Measurements from ENCODE around the gene GIGYF2. TPM values are rescaled to one million over a fixed set of nuclear protein-coding genes. Genes with fewer than 3 reads are reported as not detected.
"Not testable (repeated sequence)": the region's sequence is repeated elsewhere in the genome, so short reads cannot be mapped to it uniquely, and the experiment has no call there.

GIGYF2 gene
- total RNA-seq, 2 experiments from 2014 or later: 50.5 to 60.9 TPM

- Histone ChIP-seq H3K36me3 (ENCODE audit: insufficient read depth, low read length) (peaks cover 88% of the 10 kb centered on the region), H3K4me2 (ENCODE audit: low read length) (no peak overlapping the region), H3K79me2 (ENCODE audit: insufficient read depth, low read depth, low read length) (no peaks in the 10 kb centered on the region), H3K9me2 (ENCODE audit: insufficient read depth, low read length) (no peaks in the 10 kb centered on the region), H4K20me1 (ENCODE audit: insufficient read depth, low read length) (no peaks in the 10 kb centered on the region), H2AFZ (ENCODE audit: low read length) (no peak overlapping the region), H3K27ac (ENCODE audit: low read depth, low read length, poor library complexity, severe bottlenecking) (no peak overlapping the region), H3K4me3 (ENCODE audit: low read depth, low read length, poor library complexity, severe bottlenecking) (no peak overlapping the region), H3K9me3 (ENCODE audit: low read length) (no peaks in the 10 kb centered on the region), H3K4me1 (ENCODE audit: insufficient read depth, low read length, poor library complexity, severe bottlenecking) (no peaks in the 10 kb centered on the region)
- BruUV-seq (replicated peaks): no TSS peak
- CTCF ChIA-PET (ENCODE audit: unreplicated experiment): no interaction called here
- no peak for TF ChIP-seq CTCF (conservative IDR thresholded peaks at IDR 0.05; ENCODE audit: low read length)
- TF ChIP-seq EZH2phosphoT487 (IDR thresholded peaks at IDR 0.05; ENCODE audit: borderline replicate concordance, low read depth, low read length): no peak
- DNase-seq (ENCODE audit: low spot score): no peak
- intact Hi-C loops (cut with micrococcal nuclease; ENCODE audit: unreplicated experiment): loop anchor here (5.0 kb wide), 1 partner anchor 79 kb away; no protein-coding TSS in a partner anchor
- POLR2A ChIA-PET: no interaction called here
These were observed 148.9 kb downstream of the GIGYF2 start for GRCh38 chr2:232846055-232846454.

- BruUV-seq (replicated peaks): no TSS peak
- no peaks in the 10 kb centered on the region for H3K9me2 ChIP-seq (ENCODE audit: insufficient read depth, low read length)
- no peaks in the 10 kb centered on the region for H3K4me1 ChIP-seq (ENCODE audit: insufficient read depth, low read length, poor library complexity, severe bottlenecking)
- H3K4me2 ChIP-seq (ENCODE audit: low read length): no peak overlapping the region
- H3K27ac ChIP-seq (ENCODE audit: low read depth, low read length, poor library complexity, severe bottlenecking): no peak overlapping the region
- H3K79me2 ChIP-seq (ENCODE audit: insufficient read depth, low read depth, low read length): no peaks in the 10 kb centered on the region
- no peak overlapping the region for H3K4me3 ChIP-seq (ENCODE audit: low read depth, low read length, poor library complexity, severe bottlenecking)
- intact Hi-C loops (cut with micrococcal nuclease; ENCODE audit: unreplicated experiment): loop anchor here (5.0 kb wide), 1 partner anchor 202 kb away; no protein-coding TSS in a partner anchor
- no peaks in the 10 kb centered on the region for H4K20me1 ChIP-seq (ENCODE audit: insufficient read depth, low read length)
- ChIA-PET CTCF (ENCODE audit: unreplicated experiment) (no interaction called here), POLR2A (no interaction called here)
- no peaks in the 10 kb centered on the region for H3K9me3 ChIP-seq (ENCODE audit: low read length)
- DNase-seq (ENCODE audit: low spot score): no peak
- TF ChIP-seq CTCF (conservative IDR thresholded peaks at IDR 0.05; ENCODE audit: low read length) (no peak), EZH2phosphoT487 (IDR thresholded peaks at IDR 0.05; ENCODE audit: borderline replicate concordance, low read depth, low read length) (no peak)
- H3K36me3 ChIP-seq (ENCODE audit: insufficient read depth, low read length): peaks cover 77% of the 10 kb centered on the region
- H2AFZ ChIP-seq (ENCODE audit: low read length): no peak overlapping the region
These were observed 152.9 kb downstream of the GIGYF2 start for GRCh38 chr2:232850039-232850438.

- H3K9me3 ChIP-seq (ENCODE audit: low read length); H3K4me2 ChIP-seq (ENCODE audit: low read length); H4K20me1 ChIP-seq (ENCODE audit: insufficient read depth, low read length); DNase-seq (ENCODE audit: low spot score); BruUV-seq (replicated peaks); H3K79me2 ChIP-seq (ENCODE audit: insufficient read depth, low read depth, low read length); H3K27ac ChIP-seq (ENCODE audit: low read depth, low read length, poor library complexity, severe bottlenecking); H3K4me1 ChIP-seq (ENCODE audit: insufficient read depth, low read length, poor library complexity, severe bottlenecking); H3K4me3 ChIP-seq (ENCODE audit: low read depth, low read length, poor library complexity, severe bottlenecking); H2AFZ ChIP-seq (ENCODE audit: low read length); CTCF ChIA-PET (ENCODE audit: unreplicated experiment); H3K9me2 ChIP-seq (ENCODE audit: insufficient read depth, low read length): not testable (repeated sequence)
- POLR2A ChIA-PET: interaction anchor here (1.0 kb wide), 1 partner anchor 195 kb away, joined by 4 read pairs; no protein-coding TSS in a partner anchor
- intact Hi-C loops (cut with micrococcal nuclease; ENCODE audit: unreplicated experiment): loop anchor here (5.0 kb wide), 1 partner anchor 200 kb away; no protein-coding TSS in a partner anchor
- H3K36me3 ChIP-seq (ENCODE audit: insufficient read depth, low read length): peaks cover 76% of the 10 kb centered on the region
These were observed 154.9 kb downstream of the GIGYF2 start for GRCh38 chr2:232852081-232852480.
